ENCODE data around the gene TIAM1.

Gene TIAM1

GRCh38 chr21:31128234-31128633 is 215.8 kb downstream of the TIAM1 start:
- Histone ChIP-seq H3K4me1 (ENCODE audit: control insufficient read depth, low read length) (no peaks in the 10 kb centered on the region), H3K4me3 (ENCODE audit: low read length) (no peak overlapping the region), H3F3A (ENCODE audit: control insufficient read depth, insufficient read depth) (no peaks in the 10 kb centered on the region), H3K79me2 (ENCODE audit: control insufficient read depth, low read length) (no peaks in the 10 kb centered on the region), H3K9me2 (replicated peaks; ENCODE audit: control insufficient read depth, low read length) (no peaks in the 10 kb centered on the region), H3K36me3 (ENCODE audit: control insufficient read depth, low read length) (no peaks in the 10 kb centered on the region), H3K4me2 (ENCODE audit: low read length) (no peak overlapping the region), H3K9me3 (ENCODE audit: control insufficient read depth, insufficient read depth, low read length) (no peaks in the 10 kb centered on the region), H3K27ac (ENCODE audit: low read depth, low read length) (no peak overlapping the region), H3K27me3 (ENCODE audit: control insufficient read depth, low read length) (no peaks in the 10 kb centered on the region), H4K20me1 (ENCODE audit: control insufficient read depth, insufficient read depth, low read depth, low read length) (no peaks in the 10 kb centered on the region)
- TF ChIP-seq CTCF (IDR thresholded peaks at IDR 0.05; ENCODE audit: low read depth, low read length, poor library complexity, severe bottlenecking) (no peak), EZH2phosphoT487 (IDR thresholded peaks at IDR 0.05; ENCODE audit: borderline replicate concordance, low read length) (no peak)

DNA sequence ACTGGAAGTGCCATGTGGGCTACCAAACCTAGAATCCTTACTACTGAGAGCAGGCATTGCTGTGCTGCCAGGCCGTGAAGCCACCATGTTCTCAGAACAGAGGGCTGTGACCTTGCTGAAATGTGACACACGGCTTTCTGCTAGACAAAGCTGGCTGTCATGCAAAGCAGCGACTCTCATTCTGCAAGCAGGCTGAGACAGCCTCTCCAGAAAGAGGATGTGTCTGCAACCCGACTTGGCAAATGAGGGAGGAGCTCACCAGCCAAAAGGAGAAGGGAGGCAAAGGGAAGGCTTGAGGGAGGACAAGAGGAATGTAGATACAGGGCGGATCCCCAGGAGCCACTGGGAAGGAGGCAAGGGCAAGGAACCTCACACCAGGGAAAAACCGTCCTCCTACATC is 220.1 kb downstream of the TIAM1 start:
- no peaks in the 10 kb centered on the region for H3K36me3 ChIP-seq (ENCODE audit: control insufficient read depth, low read length)
- no peaks in the 10 kb centered on the region for H4K20me1 ChIP-seq (ENCODE audit: control insufficient read depth, insufficient read depth, low read depth, low read length)
- no peaks in the 10 kb centered on the region for H3K79me2 ChIP-seq (ENCODE audit: control insufficient read depth, low read length)
- no peaks in the 10 kb centered on the region for H3K9me3 ChIP-seq (ENCODE audit: control insufficient read depth, insufficient read depth, low read length)
- no peaks in the 10 kb centered on the region for H3K27me3 ChIP-seq (ENCODE audit: control insufficient read depth, low read length)
- no peak overlapping the region for H3K4me3 ChIP-seq (ENCODE audit: low read length)
- no peak for TF ChIP-seq EZH2phosphoT487 (IDR thresholded peaks at IDR 0.05; ENCODE audit: borderline replicate concordance, low read length)
- TF ChIP-seq CTCF (IDR thresholded peaks at IDR 0.05; ENCODE audit: low read depth, low read length, poor library complexity, severe bottlenecking) = no peak
- H3K4me1 ChIP-seq (ENCODE audit: control insufficient read depth, low read length) = no peaks in the 10 kb centered on the region
- H3K27ac ChIP-seq (ENCODE audit: low read depth, low read length) = no peak overlapping the region
- no peak overlapping the region for H3K4me2 ChIP-seq (ENCODE audit: low read length)
- no peaks in the 10 kb centered on the region for H3K9me2 ChIP-seq (replicated peaks; ENCODE audit: control insufficient read depth, low read length)
- H3F3A ChIP-seq (ENCODE audit: control insufficient read depth, insufficient read depth) = no peaks in the 10 kb centered on the region

DNA sequence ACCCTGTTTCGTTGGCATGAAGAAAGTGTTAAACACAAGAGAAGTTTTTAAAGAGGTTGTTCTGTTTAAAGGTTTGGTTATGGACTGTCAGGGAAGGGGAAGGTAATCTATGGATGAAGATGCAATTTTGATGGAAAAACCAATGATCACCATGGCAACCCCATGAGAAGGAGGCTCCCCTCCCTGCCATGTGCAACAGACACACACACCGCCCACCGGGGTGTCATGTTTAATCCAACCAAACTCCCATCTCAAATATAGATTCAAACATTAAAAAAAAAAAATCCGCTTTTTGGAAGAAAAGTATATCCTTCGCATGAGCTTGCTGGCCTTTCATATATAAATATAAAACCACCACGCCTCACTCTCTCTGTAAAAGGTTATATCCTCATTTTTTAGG is 224.9 kb downstream of the TIAM1 start:
- Histone ChIP-seq H3K4me2 (ENCODE audit: low read length) (no peak overlapping the region), H3K4me1 (ENCODE audit: control insufficient read depth, low read length) (no peaks in the 10 kb centered on the region), H4K20me1 (ENCODE audit: control insufficient read depth, insufficient read depth, low read depth, low read length) (no peaks in the 10 kb centered on the region), H3K9me2 (replicated peaks; ENCODE audit: control insufficient read depth, low read length) (no peaks in the 10 kb centered on the region), H3K4me3 (ENCODE audit: low read length) (no peak overlapping the region), H3K9me3 (ENCODE audit: control insufficient read depth, insufficient read depth, low read length) (no peaks in the 10 kb centered on the region), H3F3A (ENCODE audit: control insufficient read depth, insufficient read depth) (no peaks in the 10 kb centered on the region), H3K27me3 (ENCODE audit: control insufficient read depth, low read length) (no peaks in the 10 kb centered on the region), H3K36me3 (ENCODE audit: control insufficient read depth, low read length) (no peaks in the 10 kb centered on the region), H3K27ac (ENCODE audit: low read depth, low read length) (no peak overlapping the region), H3K79me2 (ENCODE audit: control insufficient read depth, low read length) (no peaks in the 10 kb centered on the region)
- TF ChIP-seq EZH2phosphoT487 (IDR thresholded peaks at IDR 0.05; ENCODE audit: borderline replicate concordance, low read length) (no peak), CTCF (IDR thresholded peaks at IDR 0.05; ENCODE audit: low read depth, low read length, poor library complexity, severe bottlenecking) (no peak)

Measured in DOHH2 (cell line).